GM23338 (cell line): ENCODE results near the gene SHISA2. TPM values are rescaled to one million over a fixed set of nuclear protein-coding genes. Genes with fewer than 3 reads are reported as not detected.

Experiments
- ATAC-seq: fragments of 200-7000 bp; cut with Tn5 transposase; 3 replicates; pipeline ENCODE4 v1.9.1; 2020
- DNase-seq: peaks from one replicate; pipeline ENCODE4 v3.0.0-alpha.2; 2015; ENCODE audit warnings: low spot score
- H2AFZ ChIP-seq: fragments of 200-600 bp; sonication (generic); 2 replicates; pipeline ENCODE4 v1.8.0; 2016; ENCODE audit warnings: antibody characterized with exemption, mild to moderate bottlenecking, moderate library complexity
- H3F3A ChIP-seq: fragments of 200-600 bp; sonication (generic); replicated peaks from 2 replicates; pipeline ENCODE4 v1.8.0; 2017; ENCODE audit warnings: antibody characterized with exemption, mixed run types, low read depth
- H3K27ac ChIP-seq: fragments of 200-600 bp; sonication (generic); 2 replicates; pipeline ENCODE4 v1.6.1; 2016; ENCODE audit warnings: low read depth
- H3K27me3 ChIP-seq: fragments of 200-600 bp; sonication (generic); 2 replicates; pipeline ENCODE4 v1.8.0; 2016; ENCODE audit warnings: mild to moderate bottlenecking, mixed run types, moderate library complexity; ENCODE audit not compliant: insufficient read depth
- H3K36me3 ChIP-seq: fragments of 200-600 bp; sonication (generic); 2 replicates; pipeline ENCODE4 v1.8.0; 2016; ENCODE audit warnings: mild to moderate bottlenecking; ENCODE audit not compliant: insufficient read depth
- H3K4me1 ChIP-seq: fragments of 200-600 bp; sonication (generic); 2 replicates; pipeline ENCODE4 v1.8.0; 2016; ENCODE audit warnings: mild to moderate bottlenecking, moderate library complexity; ENCODE audit not compliant: insufficient read depth
- H3K4me2 ChIP-seq: fragments of 200-600 bp; sonication (generic); 2 replicates; pipeline ENCODE4 v1.7.1; 2017; ENCODE audit warnings: mixed run types
- H3K4me3 ChIP-seq: fragments of 200-600 bp; sonication (generic); 2 replicates; pipeline ENCODE4 v1.6.1; 2016; ENCODE audit warnings: mixed run types
- H3K79me2 ChIP-seq: fragments of 200-600 bp; sonication (generic); replicated peaks from 2 replicates; pipeline ENCODE4 v1.8.0; 2017; ENCODE audit warnings: mild to moderate bottlenecking; ENCODE audit not compliant: insufficient read depth
- H3K9me2 ChIP-seq: fragments of 200-600 bp; sonication (generic); 2 replicates; pipeline ENCODE4 v1.8.0; 2017; ENCODE audit not compliant: insufficient read depth
- H4K20me1 ChIP-seq: fragments of 200-600 bp; sonication (generic); replicated peaks from 2 replicates; pipeline ENCODE4 v1.8.0; 2017; ENCODE audit warnings: mild to moderate bottlenecking; ENCODE audit not compliant: insufficient read depth
- H3K27ac Mint-ChIP-seq: 2 replicates; pipeline ENCODE4 v1.8.0; 2020; ENCODE audit warnings: inconsistent platforms, mild to moderate bottlenecking, moderate library complexity, mixed read lengths
- H3K27me3 Mint-ChIP-seq: 3 replicates; pipeline ENCODE4 v1.8.0; 2022; ENCODE audit warnings: low read depth, mild to moderate bottlenecking, moderate library complexity, mixed read lengths, inconsistent platforms; ENCODE audit not compliant: insufficient read depth, poor library complexity
- H3K36me3 Mint-ChIP-seq: 3 replicates; pipeline ENCODE4 v1.8.0; 2021; ENCODE audit warnings: low read depth, mild to moderate bottlenecking, inconsistent platforms, moderate library complexity, mixed read lengths
- H3K4me1 Mint-ChIP-seq: 3 replicates; pipeline ENCODE4 v1.8.0; 2020; ENCODE audit warnings: mild to moderate bottlenecking, inconsistent platforms, mixed read lengths
- H3K4me3 Mint-ChIP-seq: 3 replicates; pipeline ENCODE4 v1.8.0; 2021; ENCODE audit warnings: moderate library complexity, mild to moderate bottlenecking, inconsistent platforms, mixed read lengths
- H3K9me3 Mint-ChIP-seq: 3 replicates; pipeline ENCODE4 v1.8.0; 2020; ENCODE audit warnings: moderate library complexity, mild to moderate bottlenecking, inconsistent platforms, mixed read lengths
- CTCF ChIP-seq, 2 experiments: fragments of 200-600 bp in 1 of 2; sonication (generic) in 1 of 2; conservative IDR thresholded peaks; 2 replicates each; pipeline versions ENCODE4 v1.5.1 to v1.6.1; 2016 to 2017; ENCODE audit warnings: antibody characterized with exemption in 2 of 2, low read depth in 2 of 2, mild to moderate bottlenecking in 2 of 2, moderate library complexity in 1 of 2
- EZH2 ChIP-seq: fragments of 200-600 bp; sonication (generic); IDR thresholded peaks from one replicate; pipeline ENCODE4 v1.8.0; 2017; ENCODE audit warnings: antibody characterized with exemption, mild to moderate bottlenecking, low read depth; ENCODE audit not compliant: unreplicated experiment
- POLR2AphosphoS5 ChIP-seq: IDR thresholded peaks from 2 replicates; pipeline ENCODE4 v1.6.1; 2016; ENCODE audit warnings: antibody characterized with exemption, low read depth
- STAT1 ChIP-seq: IDR thresholded peaks from one replicate; pipeline ENCODE4 v1.6.1; 2016; ENCODE audit warnings: antibody characterized with exemption; ENCODE audit not compliant: unreplicated experiment
- ZNF114 ChIP-seq: fragments of 250-450 bp; sonication (Bioruptor Pico); IDR thresholded peaks from 2 replicates; pipeline ENCODE4 v1.5.0; 2020; ENCODE audit warnings: mild to moderate bottlenecking, moderate library complexity
- polyA plus RNA-seq: library from polyadenylated mRNA; unstranded; fragments of >200 nt; fragmentation: Nextera tagmentation; extraction: Ambion mirVana; gene quantifications from 2 replicates; pipeline ENCODE4 v1.2.1, GENCODE V29; 2016
- total RNA-seq: library from RNA; depleted of rRNA; stranded (reverse); fragments of >200 nt; shearing (Covaris generic); gene quantifications from 2 replicates; pipeline ENCODE4 v1.2.3, GENCODE V29; 2014
- TF ChIP-seq, protein P1 (sequence below): fragments of 250-450 bp; sonication (Bioruptor Pico); IDR thresholded peaks from 2 replicates; pipeline ENCODE4 v1.5.0; 2020; ENCODE audit warnings: mild to moderate bottlenecking, moderate library complexity
- TF ChIP-seq, protein P2 (sequence below): IDR thresholded peaks from one replicate; pipeline ENCODE4 v1.6.1; 2018; ENCODE audit warnings: antibody characterized with exemption; ENCODE audit not compliant: unreplicated experiment

SHISA2 gene
- total and polyA plus RNA-seq, 2 experiments from 2014 or later = 17.9 to 37.4 TPM

DNA sequence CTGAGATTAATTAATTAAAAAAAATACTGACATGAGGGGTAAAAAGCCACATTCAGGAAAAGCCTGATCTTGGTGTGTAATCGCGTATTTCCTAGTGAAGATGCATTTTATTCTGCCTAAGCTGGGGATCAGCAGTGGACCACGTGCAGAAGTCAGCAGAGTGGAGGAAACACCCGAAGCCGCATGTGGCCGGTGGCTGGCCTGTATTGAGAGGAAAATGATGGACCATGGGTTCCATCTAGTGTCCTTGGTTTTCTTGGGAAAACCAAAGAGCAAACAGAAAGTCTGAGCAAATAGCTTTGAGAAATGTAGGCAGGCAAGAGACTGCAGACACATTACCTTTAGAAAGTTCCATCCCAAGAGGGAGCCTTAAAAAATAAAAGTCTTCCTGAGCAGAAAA is 23.7 kb upstream of the SHISA2 start:
- no peaks in the 10 kb centered on the region for H3K4me1 ChIP-seq
- H3K9me2 ChIP-seq = no peaks in the 10 kb centered on the region
- Mint-ChIP-seq H3K36me3 (no peaks in the 10 kb centered on the region), H3K4me3 (no peak overlapping the region), H3K9me3 (no peaks in the 10 kb centered on the region), H3K27me3 (peaks cover 2% of the 10 kb centered on the region), H3K4me1 (peaks cover 6% of the 10 kb centered on the region), H3K27ac (no peak overlapping the region)
- no peaks in the 10 kb centered on the region for H3K27me3 ChIP-seq
- ATAC-seq (peak; percentile 45), DNase-seq (peak; percentile 39)
- H3K27ac ChIP-seq = no peak overlapping the region
- H3K4me3 ChIP-seq = no peak overlapping the region
- H3K79me2 ChIP-seq = no peaks in the 10 kb centered on the region
- no peaks in the 10 kb centered on the region for H3F3A ChIP-seq
- no peak overlapping the region for H3K4me2 ChIP-seq
- no peaks in the 10 kb centered on the region for H3K36me3 ChIP-seq
- H4K20me1 ChIP-seq = no peaks in the 10 kb centered on the region
- TF ChIP-seq, protein P1, sequence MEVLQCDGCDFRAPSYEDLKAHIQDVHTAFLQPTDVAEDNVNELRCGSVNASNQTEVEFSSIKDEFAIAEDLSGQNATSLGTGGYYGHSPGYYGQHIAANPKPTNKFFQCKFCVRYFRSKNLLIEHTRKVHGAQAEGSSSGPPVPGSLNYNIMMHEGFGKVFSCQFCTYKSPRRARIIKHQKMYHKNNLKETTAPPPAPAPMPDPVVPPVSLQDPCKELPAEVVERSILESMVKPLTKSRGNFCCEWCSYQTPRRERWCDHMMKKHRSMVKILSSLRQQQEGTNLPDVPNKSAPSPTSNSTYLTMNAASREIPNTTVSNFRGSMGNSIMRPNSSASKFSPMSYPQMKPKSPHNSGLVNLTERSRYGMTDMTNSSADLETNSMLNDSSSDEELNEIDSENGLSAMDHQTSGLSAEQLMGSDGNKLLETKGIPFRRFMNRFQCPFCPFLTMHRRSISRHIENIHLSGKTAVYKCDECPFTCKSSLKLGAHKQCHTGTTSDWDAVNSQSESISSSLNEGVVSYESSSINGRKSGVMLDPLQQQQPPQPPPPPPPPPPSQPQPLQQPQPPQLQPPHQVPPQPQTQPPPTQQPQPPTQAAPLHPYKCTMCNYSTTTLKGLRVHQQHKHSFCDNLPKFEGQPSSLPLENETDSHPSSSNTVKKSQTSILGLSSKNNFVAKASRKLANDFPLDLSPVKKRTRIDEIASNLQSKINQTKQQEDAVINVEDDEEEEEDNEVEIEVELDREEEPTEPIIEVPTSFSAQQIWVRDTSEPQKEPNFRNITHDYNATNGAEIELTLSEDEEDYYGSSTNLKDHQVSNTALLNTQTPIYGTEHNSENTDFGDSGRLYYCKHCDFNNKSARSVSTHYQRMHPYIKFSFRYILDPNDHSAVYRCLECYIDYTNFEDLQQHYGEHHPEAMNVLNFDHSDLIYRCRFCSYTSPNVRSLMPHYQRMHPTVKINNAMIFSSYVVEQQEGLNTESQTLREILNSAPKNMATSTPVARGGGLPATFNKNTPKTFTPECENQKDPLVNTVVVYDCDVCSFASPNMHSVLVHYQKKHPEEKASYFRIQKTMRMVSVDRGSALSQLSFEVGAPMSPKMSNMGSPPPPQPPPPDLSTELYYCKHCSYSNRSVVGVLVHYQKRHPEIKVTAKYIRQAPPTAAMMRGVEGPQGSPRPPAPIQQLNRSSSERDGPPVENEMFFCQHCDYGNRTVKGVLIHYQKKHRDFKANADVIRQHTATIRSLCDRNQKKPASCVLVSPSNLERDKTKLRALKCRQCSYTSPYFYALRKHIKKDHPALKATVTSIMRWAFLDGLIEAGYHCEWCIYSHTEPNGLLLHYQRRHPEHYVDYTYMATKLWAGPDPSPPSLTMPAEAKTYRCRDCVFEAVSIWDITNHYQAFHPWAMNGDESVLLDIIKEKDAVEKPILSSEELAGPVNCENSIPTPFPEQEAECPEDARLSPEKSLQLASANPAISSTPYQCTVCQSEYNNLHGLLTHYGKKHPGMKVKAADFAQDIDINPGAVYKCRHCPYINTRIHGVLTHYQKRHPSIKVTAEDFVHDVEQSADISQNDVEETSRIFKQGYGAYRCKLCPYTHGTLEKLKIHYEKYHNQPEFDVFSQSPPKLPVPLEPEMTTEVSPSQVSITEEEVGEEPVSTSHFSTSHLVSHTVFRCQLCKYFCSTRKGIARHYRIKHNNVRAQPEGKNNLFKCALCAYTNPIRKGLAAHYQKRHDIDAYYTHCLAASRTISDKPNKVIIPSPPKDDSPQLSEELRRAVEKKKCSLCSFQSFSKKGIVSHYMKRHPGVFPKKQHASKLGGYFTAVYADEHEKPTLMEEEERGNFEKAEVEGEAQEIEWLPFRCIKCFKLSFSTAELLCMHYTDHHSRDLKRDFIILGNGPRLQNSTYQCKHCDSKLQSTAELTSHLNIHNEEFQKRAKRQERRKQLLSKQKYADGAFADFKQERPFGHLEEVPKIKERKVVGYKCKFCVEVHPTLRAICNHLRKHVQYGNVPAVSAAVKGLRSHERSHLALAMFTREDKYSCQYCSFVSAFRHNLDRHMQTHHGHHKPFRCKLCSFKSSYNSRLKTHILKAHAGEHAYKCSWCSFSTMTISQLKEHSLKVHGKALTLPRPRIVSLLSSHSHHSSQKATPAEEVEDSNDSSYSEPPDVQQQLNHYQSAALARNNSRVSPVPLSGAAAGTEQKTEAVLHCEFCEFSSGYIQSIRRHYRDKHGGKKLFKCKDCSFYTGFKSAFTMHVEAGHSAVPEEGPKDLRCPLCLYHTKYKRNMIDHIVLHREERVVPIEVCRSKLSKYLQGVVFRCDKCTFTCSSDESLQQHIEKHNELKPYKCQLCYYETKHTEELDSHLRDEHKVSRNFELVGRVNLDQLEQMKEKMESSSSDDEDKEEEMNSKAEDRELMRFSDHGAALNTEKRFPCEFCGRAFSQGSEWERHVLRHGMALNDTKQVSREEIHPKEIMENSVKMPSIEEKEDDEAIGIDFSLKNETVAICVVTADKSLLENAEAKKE (CRISPR knock-in tag) = no peak
- TF ChIP-seq CTCF (conservative IDR thresholded peaks at IDR 0.05; ENCODE audit: low read depth in 2 of 2) = peak; percentile 28 to 46; a peak in 2 of 4 replicates
- H2AFZ ChIP-seq = no peak overlapping the region

GRCh38 chr13:26074706-26075105 is 22.9 kb upstream of the SHISA2 start:
- Histone ChIP-seq H3K36me3 (no peaks in the 10 kb centered on the region), H2AFZ (no peak overlapping the region), H3K4me2 (no peak overlapping the region), H3F3A (no peaks in the 10 kb centered on the region), H4K20me1 (no peaks in the 10 kb centered on the region), H3K27me3 (no peaks in the 10 kb centered on the region), H3K4me1 (no peaks in the 10 kb centered on the region), H3K9me2 (no peaks in the 10 kb centered on the region), H3K27ac (no peak overlapping the region), H3K4me3 (no peak overlapping the region), H3K79me2 (no peaks in the 10 kb centered on the region)
- Mint-ChIP-seq H3K36me3 (no peaks in the 10 kb centered on the region), H3K9me3 (no peaks in the 10 kb centered on the region), H3K4me3 (no peak overlapping the region), H3K27ac (no peak overlapping the region), H3K4me1 (peaks cover 6% of the 10 kb centered on the region), H3K27me3 (peaks cover 2% of the 10 kb centered on the region)
- DNase-seq = no peak
- ATAC-seq = peak; percentile 52
- TF ChIP-seq POLR2AphosphoS5 = no peak
- TF ChIP-seq, protein P2, sequence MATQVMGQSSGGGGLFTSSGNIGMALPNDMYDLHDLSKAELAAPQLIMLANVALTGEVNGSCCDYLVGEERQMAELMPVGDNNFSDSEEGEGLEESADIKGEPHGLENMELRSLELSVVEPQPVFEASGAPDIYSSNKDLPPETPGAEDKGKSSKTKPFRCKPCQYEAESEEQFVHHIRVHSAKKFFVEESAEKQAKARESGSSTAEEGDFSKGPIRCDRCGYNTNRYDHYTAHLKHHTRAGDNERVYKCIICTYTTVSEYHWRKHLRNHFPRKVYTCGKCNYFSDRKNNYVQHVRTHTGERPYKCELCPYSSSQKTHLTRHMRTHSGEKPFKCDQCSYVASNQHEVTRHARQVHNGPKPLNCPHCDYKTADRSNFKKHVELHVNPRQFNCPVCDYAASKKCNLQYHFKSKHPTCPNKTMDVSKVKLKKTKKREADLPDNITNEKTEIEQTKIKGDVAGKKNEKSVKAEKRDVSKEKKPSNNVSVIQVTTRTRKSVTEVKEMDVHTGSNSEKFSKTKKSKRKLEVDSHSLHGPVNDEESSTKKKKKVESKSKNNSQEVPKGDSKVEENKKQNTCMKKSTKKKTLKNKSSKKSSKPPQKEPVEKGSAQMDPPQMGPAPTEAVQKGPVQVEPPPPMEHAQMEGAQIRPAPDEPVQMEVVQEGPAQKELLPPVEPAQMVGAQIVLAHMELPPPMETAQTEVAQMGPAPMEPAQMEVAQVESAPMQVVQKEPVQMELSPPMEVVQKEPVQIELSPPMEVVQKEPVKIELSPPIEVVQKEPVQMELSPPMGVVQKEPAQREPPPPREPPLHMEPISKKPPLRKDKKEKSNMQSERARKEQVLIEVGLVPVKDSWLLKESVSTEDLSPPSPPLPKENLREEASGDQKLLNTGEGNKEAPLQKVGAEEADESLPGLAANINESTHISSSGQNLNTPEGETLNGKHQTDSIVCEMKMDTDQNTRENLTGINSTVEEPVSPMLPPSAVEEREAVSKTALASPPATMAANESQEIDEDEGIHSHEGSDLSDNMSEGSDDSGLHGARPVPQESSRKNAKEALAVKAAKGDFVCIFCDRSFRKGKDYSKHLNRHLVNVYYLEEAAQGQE = no peak
- TF ChIP-seq ZNF114 = no peak
- no peak for TF ChIP-seq STAT1
- no peak for TF ChIP-seq EZH2
